Measurements from ENCODE around the gene SULT4A1. TPM values are rescaled to one million over a fixed set of nuclear protein-coding genes. Genes with fewer than 3 reads are reported as not detected.

The SULT4A1 gene
- total and polyA plus RNA-seq, 2 donors (not counting 1 experiment from before 2014, with no cell fraction given) = not detected

DNA sequence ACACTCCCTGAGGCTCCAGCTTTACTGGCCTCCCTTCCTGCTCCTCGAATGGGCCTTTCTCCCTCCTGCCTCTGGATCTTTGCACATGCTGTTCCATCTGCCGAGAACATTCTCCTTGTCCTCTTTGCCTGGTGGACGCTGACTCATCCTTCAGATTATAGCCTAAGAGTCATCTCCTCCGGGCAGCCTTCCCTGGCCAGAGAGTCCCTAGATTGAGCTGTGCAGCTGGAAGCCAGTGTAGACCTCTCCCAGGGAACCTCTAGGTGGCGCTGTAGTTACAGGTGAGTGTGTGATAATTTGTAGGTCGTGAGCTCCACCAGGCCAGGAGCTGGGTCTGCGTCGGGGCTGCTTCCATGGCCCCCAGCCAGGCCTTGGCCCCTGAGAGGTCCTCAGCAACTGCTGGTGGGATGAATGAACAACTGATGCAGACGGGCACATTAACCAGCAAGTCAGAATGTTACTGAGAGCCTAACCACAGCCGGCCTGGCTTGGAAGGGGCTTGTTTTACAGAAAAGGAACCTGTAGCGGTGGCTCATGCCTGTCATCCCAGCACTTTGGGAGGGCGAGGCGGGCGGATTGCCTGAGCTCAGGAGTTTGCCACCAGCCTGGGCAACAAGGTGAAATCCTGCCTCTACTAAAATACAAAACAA lies 20.8 kb upstream of the SULT4A1 start:
- H4K20me1 ChIP-seq (ENCODE audit: control insufficient read depth, insufficient read depth, low read length, poor library complexity, severe bottlenecking) = no peaks in the 10 kb centered on the region
- Mint-ChIP-seq H3K27me3 (peaks cover 29% of the 10 kb centered on the region), H3K4me3 (no peak overlapping the region), H3K9me3 (ENCODE audit: insufficient read depth) (no peaks in the 10 kb centered on the region), H3K4me1 (peaks cover 4% of the 10 kb centered on the region), H3K27ac (no peak overlapping the region)
- no peak overlapping the region for H2AFZ ChIP-seq (ENCODE audit: insufficient read depth, low read depth, low read length, poor library complexity, severe bottlenecking)
- intact Hi-C loops (cut with micrococcal nuclease) = loop anchor here (1.0 to 2.0 kb wide), 2 partner anchors 63 to 744 kb away; no protein-coding TSS in a partner anchor
- POLR2A ChIA-PET = no interaction called here
- peaks cover 0 to 4% (median 0%) of the 10 kb centered on the region in 4 experiments for H3K27me3 ChIP-seq (replicated peaks in 1 of 4; ENCODE audit: control extremely low read depth in 1 of 4, control insufficient read depth in 3 of 4, insufficient read depth in 4 of 4, low read length in 3 of 4)
- H3K79me2 ChIP-seq (ENCODE audit: control insufficient read depth, insufficient read depth, low read length) = no peaks in the 10 kb centered on the region
- 26% methylated on average over 9 of the region's 14 CpGs for WGBS (ENCODE audit: insufficient coverage)
- H3K4me1 ChIP-seq (ENCODE audit: control insufficient read depth in 2 of 2, insufficient read depth in 2 of 2, low read length in 2 of 2) = peaks cover 0 to 5% of the 10 kb centered on the region in 2 donors
- no peak overlapping the region for H3K27ac ChIP-seq (ENCODE audit: low read length in 2 of 2)
- no peak overlapping the region for H3K9ac ChIP-seq (ENCODE audit: low read length)
- ATAC-seq (ENCODE audit: low read depth) (no peak), DNase-seq (peak; percentile 58)
- peaks cover 0 to 3% (median 0%) of the 10 kb centered on the region in 3 donors for H3K9me3 ChIP-seq (ENCODE audit: control extremely low read depth in 1 of 3, control insufficient read depth in 2 of 3, insufficient read depth in 1 of 3, low read length in 2 of 3)
- no peak for TF ChIP-seq EZH2 (IDR thresholded peaks at IDR 0.05; ENCODE audit: borderline replicate concordance, insufficient read depth, low read depth, low read length, poor library complexity, severe bottlenecking)
- TF ChIP-seq, protein P1, sequence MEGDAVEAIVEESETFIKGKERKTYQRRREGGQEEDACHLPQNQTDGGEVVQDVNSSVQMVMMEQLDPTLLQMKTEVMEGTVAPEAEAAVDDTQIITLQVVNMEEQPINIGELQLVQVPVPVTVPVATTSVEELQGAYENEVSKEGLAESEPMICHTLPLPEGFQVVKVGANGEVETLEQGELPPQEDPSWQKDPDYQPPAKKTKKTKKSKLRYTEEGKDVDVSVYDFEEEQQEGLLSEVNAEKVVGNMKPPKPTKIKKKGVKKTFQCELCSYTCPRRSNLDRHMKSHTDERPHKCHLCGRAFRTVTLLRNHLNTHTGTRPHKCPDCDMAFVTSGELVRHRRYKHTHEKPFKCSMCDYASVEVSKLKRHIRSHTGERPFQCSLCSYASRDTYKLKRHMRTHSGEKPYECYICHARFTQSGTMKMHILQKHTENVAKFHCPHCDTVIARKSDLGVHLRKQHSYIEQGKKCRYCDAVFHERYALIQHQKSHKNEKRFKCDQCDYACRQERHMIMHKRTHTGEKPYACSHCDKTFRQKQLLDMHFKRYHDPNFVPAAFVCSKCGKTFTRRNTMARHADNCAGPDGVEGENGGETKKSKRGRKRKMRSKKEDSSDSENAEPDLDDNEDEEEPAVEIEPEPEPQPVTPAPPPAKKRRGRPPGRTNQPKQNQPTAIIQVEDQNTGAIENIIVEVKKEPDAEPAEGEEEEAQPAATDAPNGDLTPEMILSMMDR (IDR thresholded peaks at IDR 0.05) = peak; percentile 59
- H3K4me3 ChIP-seq (ENCODE audit: control extremely low read depth in 1 of 5, extremely low read depth in 1 of 5, insufficient read depth in 1 of 5, low read depth in 2 of 5, low read length in 4 of 5) = no peak overlapping the region
- CTCF ChIA-PET = interaction anchor here (0.7 to 1.4 kb wide), 5 partner anchors 9 to 203 kb away, joined by 3 to 10 read pairs (median 3); partner anchors contain the start of gene PNPLA5
- no peak overlapping the region for H3K4me2 ChIP-seq (replicated peaks; ENCODE audit: low read depth, low read length, poor library complexity, severe bottlenecking)
- H3K36me3 ChIP-seq (replicated peaks in 1 of 2; ENCODE audit: control extremely low read depth in 1 of 2, control insufficient read depth in 1 of 2, extremely low read depth in 1 of 2, insufficient read depth in 2 of 2, low read length in 1 of 2) = no peaks in the 10 kb centered on the region

GRCh38 chr22:43882122-43882767 lies 19.9 kb upstream of the SULT4A1 start:
- peaks cover 32% of the 10 kb centered on the region for H3K27me3 Mint-ChIP-seq
- Histone ChIP-seq H4K20me1 (ENCODE audit: control insufficient read depth, insufficient read depth, low read length, poor library complexity, severe bottlenecking) (no peaks in the 10 kb centered on the region), H3K4me2 (replicated peaks; ENCODE audit: low read depth, low read length, poor library complexity, severe bottlenecking) (no peak overlapping the region), H3K36me3 (replicated peaks in 1 of 2; ENCODE audit: control extremely low read depth in 1 of 2, control insufficient read depth in 1 of 2, extremely low read depth in 1 of 2, insufficient read depth in 2 of 2, low read length in 1 of 2) (no peaks in the 10 kb centered on the region), H3K79me2 (ENCODE audit: control insufficient read depth, insufficient read depth, low read length) (no peaks in the 10 kb centered on the region), H3K27ac (ENCODE audit: low read length in 2 of 2) (no peak overlapping the region), H3K4me3 (ENCODE audit: control extremely low read depth in 1 of 5, extremely low read depth in 1 of 5, insufficient read depth in 1 of 5, low read depth in 2 of 5, low read length in 4 of 5) (no peak overlapping the region), H3K9ac (ENCODE audit: low read length) (no peak overlapping the region), H3K9me3 (ENCODE audit: control extremely low read depth in 1 of 3, control insufficient read depth in 2 of 3, insufficient read depth in 1 of 3, low read length in 2 of 3) (peaks cover 0 to 3% (median 0%) of the 10 kb centered on the region in 3 donors), H2AFZ (ENCODE audit: insufficient read depth, low read depth, low read length, poor library complexity, severe bottlenecking) (no peak overlapping the region), H3K27me3 (replicated peaks in 1 of 4; ENCODE audit: control extremely low read depth in 1 of 4, control insufficient read depth in 3 of 4, insufficient read depth in 4 of 4, low read length in 3 of 4) (peaks cover 0 to 5% (median 0%) of the 10 kb centered on the region in 4 experiments), H3K4me1 (ENCODE audit: control insufficient read depth in 2 of 2, insufficient read depth in 2 of 2, low read length in 2 of 2) (peaks cover 0 to 5% of the 10 kb centered on the region in 2 donors)
- POLR2A ChIA-PET = no interaction called here
- 85% methylated on average over 8 of the region's 9 CpGs for WGBS (ENCODE audit: insufficient coverage)
- intact Hi-C loops (cut with micrococcal nuclease) = loop anchor here (2.0 kb wide), 1 partner anchor 745 kb away; no protein-coding TSS in a partner anchor
- TF ChIP-seq, protein P1 (IDR thresholded peaks at IDR 0.05) = no peak
- no peak for TF ChIP-seq EZH2 (IDR thresholded peaks at IDR 0.05; ENCODE audit: borderline replicate concordance, insufficient read depth, low read depth, low read length, poor library complexity, severe bottlenecking)
- CTCF ChIA-PET = interaction anchor here (1.0 to 1.4 kb wide), 4 partner anchors 10 to 204 kb away, joined by 3 to 10 read pairs (median 3); partner anchors contain the start of gene PNPLA5
- DNase-seq (no peak), ATAC-seq (ENCODE audit: low read depth) (no peak)
- H3K4me1 Mint-ChIP-seq = peaks cover 4% of the 10 kb centered on the region
- no peaks in the 10 kb centered on the region for H3K9me3 Mint-ChIP-seq (ENCODE audit: insufficient read depth)
- no peak overlapping the region for H3K4me3 Mint-ChIP-seq
- H3K27ac Mint-ChIP-seq = no peak overlapping the region

All from B cell (primary cell).